Dermis blood vessel endothelial cell (primary cell): Measurements from ENCODE around the gene TESK1. TPM values are rescaled to one million over a fixed set of nuclear protein-coding genes. Genes with fewer than 3 reads are reported as not detected.
A peak's percentile ranks its signal among the peaks of the same experiment; 100 is the strongest.
"Not testable (repeated sequence)": the region's sequence is repeated elsewhere in the genome, so short reads cannot be mapped to it uniquely, and the experiment has no call there.

Experiments used
- DNase-seq: peaks from one replicate; pipeline ENCODE4 v3.0.0; 2010
- total RNA-seq: library from RNA; depleted of rRNA; stranded (reverse); fragments of >200 nt; gene quantifications from 2 replicates; pipeline ENCODE4 v1.2.3, GENCODE V29; 2014

TESK1 gene
- total RNA-seq, 1 donor from 2014 or later, result 11.6 TPM

GRCh38 chr9:35583521-35583920, 21.5 kb upstream of the TESK1 start:
- not testable (repeated sequence) for DNase-seq

GRCh38 chr9:35584681-35585080, 20.4 kb upstream of the TESK1 start:
- not testable (repeated sequence) for DNase-seq

- DNase-seq, result not testable (repeated sequence)
Measured at GRCh38 chr9:35588506-35588905, 16.6 kb upstream of the TESK1 start.

- DNase-seq, result no peak
Measured at GRCh38 chr9:35593581-35593980, 11.5 kb upstream of the TESK1 start.

GRCh38 chr9:35594471-35594870, 10.6 kb upstream of the TESK1 start:
- no peak for DNase-seq

- DNase-seq, result not testable (repeated sequence)
Measured at GRCh38 chr9:35596907-35597306, 8.2 kb upstream of the TESK1 start.

- DNase-seq, result no peak
Measured at GRCh38 chr9:35598866-35599590, 6.0 kb upstream of the TESK1 start.

GRCh38 chr9:35599763-35600604, 5.1 kb upstream of the TESK1 start:
- DNase-seq, result peak; percentile 16

GRCh38 chr9:35603506-35603985, 1.5 kb upstream of the TESK1 start:
- DNase-seq, result no peak

- DNase-seq, result peak; percentile 100
Measured at GRCh38 chr9:35603986-35604577, 980 bp upstream of the TESK1 start.

- DNase-seq, result peak; percentile 17
Measured at GRCh38 chr9:35605351-35606137, 482 bp downstream of the TESK1 start.

- DNase-seq, result no peak
Measured at GRCh38 chr9:35606138-35606504, 1.1 kb downstream of the TESK1 start.

GRCh38 chr9:35606726-35607125, 1.7 kb downstream of the TESK1 start:
- DNase-seq, result no peak

GRCh38 chr9:35608221-35608620, 3.2 kb downstream of the TESK1 start:
- no peak for DNase-seq

GRCh38 chr9:35609001-35609819, 4.1 kb downstream of the TESK1 start:
- DNase-seq, result no peak

- no peak for DNase-seq
Measured at GRCh38 chr9:35609820-35610163, 4.7 kb downstream of the TESK1 start.

- DNase-seq, result peak; percentile 70
Measured at GRCh38 chr9:35611230-35611797, 6.3 kb downstream of the TESK1 start.

- not testable (repeated sequence) for DNase-seq
Measured at GRCh38 chr9:35612066-35612465, 7.0 kb downstream of the TESK1 start.

GRCh38 chr9:35612843-35613242, 7.8 kb downstream of the TESK1 start:
- no peak for DNase-seq

GRCh38 chr9:35615981-35616680, 11.1 kb downstream of the TESK1 start:
- no peak for DNase-seq
